ENCODE measurements around the gene YY1. TPM values are rescaled to one million over a fixed set of nuclear protein-coding genes. Genes with fewer than 3 reads are reported as not detected.

YY1 gene
- total and polyA plus RNA-seq, 2 donors (not counting 1 experiment from before 2014, with no cell fraction given), result 40.8 to 41.9 TPM

DNA sequence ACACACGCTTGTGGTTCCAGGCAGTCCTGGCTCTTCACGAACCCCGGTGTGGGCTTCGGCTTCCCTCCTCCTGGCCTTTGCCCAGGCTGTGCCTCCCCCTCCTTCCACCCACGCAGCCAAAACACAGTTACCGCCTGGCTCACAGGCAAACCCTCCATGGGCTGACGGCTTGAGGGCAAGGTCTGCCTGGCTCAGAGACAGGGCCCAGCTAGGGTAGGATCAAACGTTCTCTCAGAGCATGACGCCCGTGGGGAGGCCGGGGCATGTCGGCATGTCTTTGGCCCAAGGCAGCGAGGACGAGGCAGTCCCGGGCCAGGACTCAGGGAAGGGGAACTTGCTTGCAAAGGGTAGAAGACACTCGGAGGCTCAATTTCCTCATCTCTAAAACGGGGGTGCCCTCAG lies 86.3 kb downstream of the YY1 start:
- H3K9ac ChIP-seq (ENCODE audit: insufficient read depth, low read length), result no peak overlapping the region
- no peaks in the 10 kb centered on the region for H3K4me1 ChIP-seq (ENCODE audit: control insufficient read depth, extremely low read depth, insufficient read depth, low read length)
- no peak overlapping the region for H3K4me3 ChIP-seq (replicated peaks in 1 of 4; ENCODE audit: control extremely low read depth in 1 of 4, insufficient read depth in 1 of 4, low read depth in 3 of 4, low read length in 4 of 4)
- H3K36me3 ChIP-seq (ENCODE audit: control insufficient read depth, insufficient read depth, low read length), result no peaks in the 10 kb centered on the region
- no peak for DNase-seq (ENCODE audit: low read depth in 2 of 2)
- no peaks in the 10 kb centered on the region for H3K79me2 ChIP-seq (ENCODE audit: control insufficient read depth, insufficient read depth, low read length)
- no peak overlapping the region for H3K27ac ChIP-seq (ENCODE audit: insufficient read depth, low read length)
- H2AFZ ChIP-seq (ENCODE audit: low read length), result no peak overlapping the region
- H3K4me2 ChIP-seq (ENCODE audit: extremely low read depth, insufficient read depth, low read length), result no peak overlapping the region
- no peaks in the 10 kb centered on the region for H4K20me1 ChIP-seq (ENCODE audit: control insufficient read depth, extremely low read depth, insufficient read depth, low read length)
- TF ChIP-seq, protein P1, sequence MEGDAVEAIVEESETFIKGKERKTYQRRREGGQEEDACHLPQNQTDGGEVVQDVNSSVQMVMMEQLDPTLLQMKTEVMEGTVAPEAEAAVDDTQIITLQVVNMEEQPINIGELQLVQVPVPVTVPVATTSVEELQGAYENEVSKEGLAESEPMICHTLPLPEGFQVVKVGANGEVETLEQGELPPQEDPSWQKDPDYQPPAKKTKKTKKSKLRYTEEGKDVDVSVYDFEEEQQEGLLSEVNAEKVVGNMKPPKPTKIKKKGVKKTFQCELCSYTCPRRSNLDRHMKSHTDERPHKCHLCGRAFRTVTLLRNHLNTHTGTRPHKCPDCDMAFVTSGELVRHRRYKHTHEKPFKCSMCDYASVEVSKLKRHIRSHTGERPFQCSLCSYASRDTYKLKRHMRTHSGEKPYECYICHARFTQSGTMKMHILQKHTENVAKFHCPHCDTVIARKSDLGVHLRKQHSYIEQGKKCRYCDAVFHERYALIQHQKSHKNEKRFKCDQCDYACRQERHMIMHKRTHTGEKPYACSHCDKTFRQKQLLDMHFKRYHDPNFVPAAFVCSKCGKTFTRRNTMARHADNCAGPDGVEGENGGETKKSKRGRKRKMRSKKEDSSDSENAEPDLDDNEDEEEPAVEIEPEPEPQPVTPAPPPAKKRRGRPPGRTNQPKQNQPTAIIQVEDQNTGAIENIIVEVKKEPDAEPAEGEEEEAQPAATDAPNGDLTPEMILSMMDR (conservative IDR thresholded peaks at IDR 0.05 in 1 of 2, IDR thresholded peaks at IDR 0.05 in 1 of 2; ENCODE audit: low read depth in 1 of 2, low read length in 2 of 2), result no peak
- no peak for TF ChIP-seq EZH2 (IDR thresholded peaks at IDR 0.05; ENCODE audit: low read length, missing control alignments)
- H3K27me3 ChIP-seq (ENCODE audit: control insufficient read depth, insufficient read depth, low read length), result no peaks in the 10 kb centered on the region
- H3K9me3 ChIP-seq (ENCODE audit: control insufficient read depth, insufficient read depth, low read depth, low read length), result no peaks in the 10 kb centered on the region

DNA sequence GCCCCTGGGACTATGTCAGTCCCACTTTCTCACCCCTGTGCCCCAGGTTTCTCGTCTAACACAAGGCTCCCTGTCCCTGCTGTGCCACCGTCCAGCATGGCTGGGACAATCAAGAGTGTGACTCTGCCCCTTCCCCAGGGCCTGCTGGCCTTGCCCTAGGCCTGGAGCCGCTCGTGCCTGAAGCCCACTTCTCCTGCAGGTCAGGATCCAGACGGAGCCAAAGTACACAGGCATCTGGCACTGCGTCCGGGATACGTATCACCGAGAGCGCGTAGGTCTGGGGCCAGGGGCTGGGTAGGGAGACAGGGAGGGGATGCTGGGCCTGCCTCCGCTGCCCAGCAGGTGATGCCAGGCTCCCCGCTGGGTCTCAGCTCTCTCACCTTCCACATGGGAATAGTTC lies 87.0 kb downstream of the YY1 start:
- Histone ChIP-seq H3K9ac (ENCODE audit: insufficient read depth, low read length) (no peak overlapping the region), H3K36me3 (ENCODE audit: control insufficient read depth, insufficient read depth, low read length) (no peaks in the 10 kb centered on the region), H3K27me3 (ENCODE audit: control insufficient read depth, insufficient read depth, low read length) (no peaks in the 10 kb centered on the region), H3K4me1 (ENCODE audit: control insufficient read depth, extremely low read depth, insufficient read depth, low read length) (no peaks in the 10 kb centered on the region), H3K79me2 (ENCODE audit: control insufficient read depth, insufficient read depth, low read length) (no peaks in the 10 kb centered on the region), H4K20me1 (ENCODE audit: control insufficient read depth, extremely low read depth, insufficient read depth, low read length) (no peaks in the 10 kb centered on the region), H3K9me3 (ENCODE audit: control insufficient read depth, insufficient read depth, low read depth, low read length) (no peaks in the 10 kb centered on the region), H2AFZ (ENCODE audit: low read length) (no peak overlapping the region), H3K4me2 (ENCODE audit: extremely low read depth, insufficient read depth, low read length) (no peak overlapping the region), H3K4me3 (replicated peaks in 1 of 4; ENCODE audit: control extremely low read depth in 1 of 4, insufficient read depth in 1 of 4, low read depth in 3 of 4, low read length in 4 of 4) (no peak overlapping the region), H3K27ac (ENCODE audit: insufficient read depth, low read length) (no peak overlapping the region)
- no peak for TF ChIP-seq EZH2 (IDR thresholded peaks at IDR 0.05; ENCODE audit: low read length, missing control alignments)
- TF ChIP-seq, protein P1 (conservative IDR thresholded peaks at IDR 0.05 in 1 of 2, IDR thresholded peaks at IDR 0.05 in 1 of 2; ENCODE audit: low read depth in 1 of 2, low read length in 2 of 2), result no peak
- DNase-seq (ENCODE audit: low read depth in 2 of 2), result no peak

DNA sequence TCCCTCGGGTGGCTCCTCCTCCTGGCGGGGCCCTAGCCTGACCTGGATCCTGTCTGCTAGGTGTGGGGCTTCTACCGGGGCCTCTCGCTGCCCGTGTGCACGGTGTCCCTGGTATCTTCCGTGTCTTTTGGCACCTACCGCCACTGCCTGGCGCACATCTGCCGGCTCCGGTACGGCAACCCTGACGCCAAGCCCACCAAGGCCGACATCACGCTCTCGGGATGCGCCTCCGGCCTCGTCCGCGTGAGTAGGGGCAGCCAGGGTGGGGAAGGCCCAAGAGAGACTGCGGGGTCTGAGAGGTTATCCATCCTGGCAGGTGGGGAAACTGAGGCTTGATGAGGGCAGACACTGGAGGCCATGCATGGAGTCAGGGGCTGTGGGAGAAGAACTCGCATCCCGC lies 88.2 kb downstream of the YY1 start:
- DNase-seq (ENCODE audit: low read depth in 2 of 2), result no peak
- peaks cover 1% of the 10 kb centered on the region for H3K36me3 ChIP-seq (ENCODE audit: control insufficient read depth, insufficient read depth, low read length)
- no peak overlapping the region for H3K4me3 ChIP-seq (replicated peaks in 1 of 4; ENCODE audit: control extremely low read depth in 1 of 4, insufficient read depth in 1 of 4, low read depth in 3 of 4, low read length in 4 of 4)
- H2AFZ ChIP-seq (ENCODE audit: low read length), result no peak overlapping the region
- TF ChIP-seq, protein P1 (conservative IDR thresholded peaks at IDR 0.05 in 1 of 2, IDR thresholded peaks at IDR 0.05 in 1 of 2; ENCODE audit: low read depth in 1 of 2, low read length in 2 of 2), result no peak
- TF ChIP-seq EZH2 (IDR thresholded peaks at IDR 0.05; ENCODE audit: low read length, missing control alignments), result no peak
- H3K9ac ChIP-seq (ENCODE audit: insufficient read depth, low read length), result no peak overlapping the region
- no peak overlapping the region for H3K4me2 ChIP-seq (ENCODE audit: extremely low read depth, insufficient read depth, low read length)
- H3K4me1 ChIP-seq (ENCODE audit: control insufficient read depth, extremely low read depth, insufficient read depth, low read length), result no peaks in the 10 kb centered on the region
- no peak overlapping the region for H3K27ac ChIP-seq (ENCODE audit: insufficient read depth, low read length)
- H3K27me3 ChIP-seq (ENCODE audit: control insufficient read depth, insufficient read depth, low read length), result no peaks in the 10 kb centered on the region
- H4K20me1 ChIP-seq (ENCODE audit: control insufficient read depth, extremely low read depth, insufficient read depth, low read length), result no peaks in the 10 kb centered on the region
- H3K79me2 ChIP-seq (ENCODE audit: control insufficient read depth, insufficient read depth, low read length), result no peaks in the 10 kb centered on the region
- no peaks in the 10 kb centered on the region for H3K9me3 ChIP-seq (ENCODE audit: control insufficient read depth, insufficient read depth, low read depth, low read length)
